Ureter (tissue), 1 donor: ENCODE data around the gene EPB41L4B. TPM values are rescaled to one million over a fixed set of nuclear protein-coding genes. Genes with fewer than 3 reads are reported as not detected.

Source experiments
- DNase-seq: peaks from one replicate; pipeline ENCODE4 v3.0.0-alpha.2; 2020; ENCODE audit warnings: low spot score
- total RNA-seq: library from RNA; stranded (reverse); gene quantifications from one replicate; pipeline ENCODE4 v1.2.4, GENCODE V29; 2023
- donor health status: DM: yes; HTN: yes; CAD: no.

EPB41L4B gene
- total RNA-seq, 1 donor from 2014 or later, result 15.9 TPM

DNA sequence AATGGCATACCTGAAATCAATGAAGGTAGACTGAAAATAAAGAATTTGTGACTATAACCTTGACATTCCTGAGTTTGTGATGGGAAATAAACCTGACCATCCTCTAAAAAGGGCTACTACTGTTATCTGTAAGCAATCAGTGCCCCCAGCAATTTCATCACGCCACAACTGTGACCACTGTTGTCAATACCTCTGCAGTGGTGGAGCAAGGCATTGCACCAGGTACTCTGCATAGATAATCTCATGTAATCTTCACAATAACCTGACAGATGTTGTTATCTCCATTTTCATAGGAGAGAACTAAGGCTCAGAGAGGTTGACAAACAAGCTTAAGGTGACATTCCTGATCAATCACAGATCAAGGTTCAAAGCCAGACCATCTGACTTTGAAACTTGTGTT, 115.3 kb downstream of the EPB41L4B start:
- DNase-seq, result no peak

DNA sequence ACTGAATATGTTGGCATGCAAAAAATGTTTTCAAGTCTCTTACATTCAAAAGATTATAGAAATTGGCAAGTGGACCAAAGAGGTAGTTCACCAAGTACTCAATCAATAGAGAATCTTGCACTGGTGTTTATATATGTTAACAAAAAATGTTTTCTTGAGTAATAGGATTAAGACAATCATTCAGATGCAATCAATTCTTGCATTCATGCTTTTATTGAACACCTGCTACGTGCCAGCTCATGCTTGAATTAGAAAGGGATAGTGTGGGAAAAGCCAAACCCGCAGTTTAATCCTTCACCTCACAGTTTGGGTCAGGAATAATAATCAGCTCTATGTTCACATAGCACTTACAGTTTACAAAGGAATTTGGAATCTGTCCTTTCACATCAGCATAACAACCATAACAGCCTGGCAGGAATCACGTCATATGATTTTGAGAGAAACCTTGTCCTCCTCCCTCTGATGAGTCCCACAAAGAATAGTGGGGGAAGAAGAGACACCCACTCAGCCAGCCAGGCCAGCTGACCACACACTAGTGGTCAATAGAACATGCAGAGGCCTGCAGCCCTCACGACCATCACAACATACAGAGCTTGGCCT, 117.0 kb downstream of the EPB41L4B start:
- no peak for DNase-seq

DNA sequence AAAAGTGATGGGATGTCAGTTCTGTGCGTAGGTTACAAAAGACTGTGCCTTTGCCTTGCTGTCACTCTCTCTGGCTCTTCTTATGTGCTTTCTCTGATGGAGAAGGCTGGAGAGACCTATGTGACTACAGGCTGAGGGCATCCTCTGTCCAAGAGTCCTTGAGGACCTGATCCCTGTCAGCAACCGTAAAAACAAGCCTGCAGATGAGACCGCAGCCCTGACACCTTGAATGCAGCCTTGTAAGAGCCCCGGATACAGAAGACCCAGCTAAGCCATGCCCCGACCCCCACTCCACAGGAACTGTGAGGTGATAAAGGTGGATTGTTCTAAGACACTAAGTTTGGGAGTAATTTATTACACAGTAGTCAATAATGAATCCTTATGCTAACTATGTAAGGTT, 121.2 kb downstream of the EPB41L4B start:
- no peak for DNase-seq

DNA sequence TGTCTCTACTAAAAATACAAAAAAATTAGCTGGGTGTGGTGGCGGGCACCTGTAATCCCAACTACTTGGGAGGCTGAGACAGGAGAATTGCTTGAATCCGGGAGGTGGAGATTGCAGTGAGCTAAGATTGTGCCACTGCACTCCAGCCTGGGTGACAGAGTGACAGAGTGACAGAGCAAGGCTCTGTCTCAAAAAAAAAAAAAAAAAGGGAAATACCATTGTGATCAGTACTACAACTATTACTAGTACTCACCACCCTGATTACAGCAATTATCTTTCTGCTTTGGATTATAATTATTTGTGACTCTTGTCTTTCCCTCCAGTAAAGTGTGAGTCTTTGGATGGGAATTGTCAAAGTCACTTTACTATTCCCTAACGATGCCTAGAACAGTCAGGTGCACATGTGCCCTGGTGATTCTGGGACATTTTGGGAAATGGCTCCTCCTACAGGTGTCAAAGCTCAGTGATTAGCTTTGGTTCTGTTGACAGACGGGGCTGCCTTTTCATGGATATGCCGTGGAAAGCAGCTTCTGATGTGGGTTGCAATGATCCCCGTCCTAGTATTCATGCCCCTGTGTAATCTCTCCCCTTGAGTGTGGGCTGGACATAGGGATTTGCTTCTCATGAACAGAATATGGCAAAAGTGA, 122.0 kb downstream of the EPB41L4B start:
- no peak for DNase-seq

DNA sequence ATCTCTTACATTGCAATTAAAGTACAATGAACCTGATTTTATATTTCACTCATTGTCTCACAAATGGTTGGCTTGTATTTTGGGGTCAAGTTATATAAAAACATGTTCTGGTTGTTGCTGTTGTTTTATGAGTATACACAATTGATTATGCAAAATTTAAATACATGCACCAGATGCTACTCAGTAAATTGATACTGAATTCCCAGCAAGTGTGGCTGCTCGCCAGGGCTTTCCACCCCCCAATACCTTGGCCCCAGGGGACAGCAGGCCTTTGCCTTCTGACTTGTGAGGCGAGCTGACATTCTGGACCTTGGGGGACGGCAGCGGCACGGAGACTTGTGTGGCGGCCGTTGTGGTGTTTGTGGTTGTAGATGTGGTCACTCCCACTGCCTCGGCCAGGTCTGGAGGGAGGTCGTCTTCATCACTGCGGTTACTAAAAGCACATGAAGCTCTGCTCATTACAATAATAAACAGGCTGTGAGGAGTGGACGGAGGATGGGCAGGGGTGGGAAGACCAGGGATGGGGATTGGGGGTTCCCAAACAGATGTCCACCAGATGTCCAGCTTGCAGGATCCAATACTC, 126.8 kb downstream of the EPB41L4B start:
- no peak for DNase-seq

DNA sequence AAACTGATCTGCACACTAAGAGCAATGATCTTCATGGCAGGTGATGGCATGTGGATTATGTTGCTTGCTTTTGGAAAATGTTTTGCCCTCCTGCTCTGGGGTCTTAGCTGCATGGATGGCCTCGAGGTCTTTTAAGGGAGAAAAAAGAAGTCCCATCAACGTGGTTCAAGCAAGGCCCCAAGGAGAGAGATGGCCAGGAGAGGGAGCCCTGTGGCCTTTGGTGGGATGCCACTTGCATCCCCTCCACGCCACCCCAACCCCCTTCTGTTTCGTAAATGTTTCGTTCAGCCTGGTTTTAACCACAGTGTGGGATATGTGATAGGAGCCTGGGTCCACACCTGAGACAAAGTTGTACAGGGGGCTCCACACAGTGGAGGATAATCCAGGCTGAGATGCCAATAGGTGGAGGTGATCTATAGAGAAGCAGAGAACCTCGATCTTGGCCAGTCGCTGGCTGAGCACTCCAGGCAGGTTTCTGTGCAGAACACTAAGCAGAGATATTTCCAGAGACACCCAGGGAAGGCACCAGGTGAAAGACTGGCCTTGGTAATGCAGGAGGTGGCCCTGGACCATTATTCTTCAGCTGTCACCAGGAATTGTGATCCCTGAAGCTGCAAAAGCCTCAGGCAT, 128.0 kb downstream of the EPB41L4B start:
- no peak for DNase-seq

DNA sequence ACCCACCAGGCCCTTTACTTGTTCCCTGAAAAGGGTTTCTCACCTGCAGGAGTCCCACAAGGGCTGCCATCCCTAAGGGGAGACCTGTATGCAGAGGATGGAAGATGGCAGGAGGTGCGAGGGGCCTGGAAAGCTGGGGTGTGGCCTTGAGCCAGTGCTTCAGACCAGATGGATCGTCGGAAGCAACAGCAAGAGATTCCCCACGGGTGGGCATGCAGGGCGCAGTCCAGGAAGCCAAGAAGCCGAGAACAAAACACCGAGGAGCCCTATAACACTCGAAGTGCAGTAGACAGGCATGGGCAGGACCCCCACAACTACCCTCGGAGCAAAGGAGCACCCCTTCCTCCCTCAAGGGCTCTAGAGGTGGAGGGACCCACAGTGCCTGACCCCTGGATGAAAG, 129.1 kb downstream of the EPB41L4B start:
- no peak for DNase-seq

DNA sequence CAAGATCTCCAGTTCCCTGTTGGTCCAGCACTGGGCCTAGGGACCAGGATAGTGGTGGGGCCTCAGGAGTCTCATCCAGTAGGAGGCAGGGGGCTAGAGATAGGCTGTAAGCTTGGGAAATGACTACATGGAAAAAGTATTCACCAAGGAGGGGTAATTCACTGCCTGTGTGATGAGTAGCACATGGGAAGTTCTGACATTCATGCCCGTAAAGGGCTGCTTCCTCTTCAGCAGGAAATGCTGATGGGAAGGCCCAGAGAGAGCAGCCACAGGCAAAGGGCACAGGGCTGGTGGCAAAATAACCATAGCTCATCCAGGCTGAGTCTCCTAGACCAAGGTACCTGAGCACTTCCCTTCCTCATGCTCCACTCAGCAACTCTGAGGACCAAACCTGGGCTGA, 130.7 kb downstream of the EPB41L4B start:
- DNase-seq, result no peak

DNA sequence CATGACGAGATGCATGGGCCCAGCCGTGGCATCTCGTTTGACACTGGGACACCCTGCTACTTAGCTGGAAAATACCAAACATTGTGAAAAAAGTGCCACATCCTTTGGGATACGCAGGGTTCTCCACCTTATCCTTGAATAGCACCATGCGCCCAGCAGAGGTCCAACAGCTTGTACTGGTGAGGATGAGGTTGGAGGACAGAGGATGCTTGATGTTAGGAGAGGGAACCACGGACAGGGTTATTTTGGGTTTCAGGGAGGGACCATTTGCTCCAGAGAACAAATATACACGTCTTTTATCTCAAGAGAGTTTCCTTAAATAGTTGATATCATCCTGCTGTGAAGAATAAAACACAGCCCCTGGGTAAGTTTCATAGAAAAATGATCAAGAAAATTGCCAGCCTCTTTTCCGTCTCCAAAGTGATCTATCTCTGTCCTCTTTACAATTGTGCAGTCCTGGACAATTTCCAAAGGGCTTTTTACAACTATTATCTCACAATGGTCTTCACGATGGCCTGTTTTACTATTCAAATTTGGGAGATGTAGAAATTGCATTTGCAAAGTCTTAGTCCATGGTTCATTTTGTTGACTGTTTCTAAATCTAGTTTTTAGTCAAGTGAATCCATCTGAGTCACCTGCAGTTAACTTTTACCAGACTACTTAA, 133.9 kb downstream of the EPB41L4B start:
- no peak for DNase-seq

DNA sequence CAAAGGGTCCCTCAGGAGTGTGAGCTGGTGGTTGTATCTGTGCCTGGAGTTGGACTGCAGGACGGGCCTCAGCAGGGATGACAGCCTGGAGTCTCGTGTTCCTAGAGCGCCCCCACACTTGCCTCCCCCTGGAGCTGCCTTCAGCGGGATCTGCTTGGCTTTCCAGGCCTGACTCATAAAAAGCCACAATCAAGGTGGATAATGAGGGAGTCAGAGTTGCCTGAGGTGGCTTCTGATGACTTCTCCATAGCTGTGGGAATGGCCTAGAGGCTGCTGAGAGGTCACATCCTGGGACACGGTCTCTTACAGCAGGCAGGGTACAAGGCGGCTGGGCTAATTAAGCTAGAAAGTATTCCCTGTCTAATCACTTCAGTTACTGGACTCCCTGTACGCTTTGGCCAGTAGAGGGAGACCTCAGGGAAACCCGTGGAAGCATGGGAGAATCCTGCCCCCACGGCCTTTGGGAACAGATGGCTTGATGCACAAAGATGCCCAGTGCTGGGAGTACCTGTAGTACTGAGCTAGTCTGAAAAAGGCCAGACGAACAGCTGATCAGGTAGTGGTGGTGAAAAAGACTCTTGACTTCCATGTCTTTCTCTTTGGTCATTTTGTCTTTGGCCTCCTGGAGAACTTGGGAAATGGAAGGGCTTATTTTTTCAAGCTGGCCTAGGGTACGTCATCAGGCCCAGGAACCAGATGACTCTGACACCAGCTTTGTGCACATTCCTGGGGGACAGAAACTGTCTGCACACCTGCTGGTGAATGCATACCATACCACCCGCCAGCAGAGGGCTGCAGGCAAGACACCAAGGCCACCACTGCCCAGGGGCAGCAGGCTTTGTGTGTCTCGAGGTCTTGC, 137.7 kb downstream of the EPB41L4B start:
- no peak for DNase-seq

DNA sequence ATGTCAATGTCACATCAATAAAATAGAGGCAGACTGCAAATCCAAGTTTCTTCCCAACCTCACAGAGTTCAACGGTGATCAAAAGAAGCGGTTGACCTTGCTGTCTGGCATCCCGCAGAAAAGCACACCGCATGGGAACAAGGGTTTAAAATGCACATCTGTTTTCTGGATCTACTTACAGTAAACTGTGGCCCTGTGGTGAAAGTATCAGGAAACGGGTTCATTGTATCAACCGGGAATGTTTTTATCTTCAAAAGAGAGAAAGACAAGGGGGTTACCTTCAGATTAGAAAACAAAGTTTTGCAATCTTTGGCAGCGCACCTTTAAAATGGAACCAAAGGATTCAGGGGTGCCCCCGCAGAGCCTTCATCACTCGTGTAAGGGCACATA, 138.3 kb downstream of the EPB41L4B start:
- DNase-seq, result no peak

DNA sequence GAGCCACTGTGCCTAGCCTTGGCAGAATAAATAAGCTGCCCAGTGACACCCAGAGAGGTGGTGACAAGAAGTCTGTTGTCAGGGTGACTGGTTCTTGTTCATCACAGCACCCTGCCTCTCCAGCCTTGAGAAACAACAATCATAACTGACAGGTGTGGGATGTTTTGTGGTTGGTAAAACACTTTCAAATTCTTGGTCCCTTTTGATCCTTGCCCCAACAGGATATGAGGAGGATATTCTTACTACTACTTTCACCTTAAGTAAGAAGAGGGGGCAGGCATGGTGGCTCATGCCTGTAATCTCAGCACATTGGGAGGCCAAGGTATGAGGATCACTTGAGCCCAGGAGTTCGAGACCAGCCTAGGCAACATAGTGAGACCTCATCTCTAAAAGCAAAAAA, 139.6 kb downstream of the EPB41L4B start:
- no peak for DNase-seq

DNA sequence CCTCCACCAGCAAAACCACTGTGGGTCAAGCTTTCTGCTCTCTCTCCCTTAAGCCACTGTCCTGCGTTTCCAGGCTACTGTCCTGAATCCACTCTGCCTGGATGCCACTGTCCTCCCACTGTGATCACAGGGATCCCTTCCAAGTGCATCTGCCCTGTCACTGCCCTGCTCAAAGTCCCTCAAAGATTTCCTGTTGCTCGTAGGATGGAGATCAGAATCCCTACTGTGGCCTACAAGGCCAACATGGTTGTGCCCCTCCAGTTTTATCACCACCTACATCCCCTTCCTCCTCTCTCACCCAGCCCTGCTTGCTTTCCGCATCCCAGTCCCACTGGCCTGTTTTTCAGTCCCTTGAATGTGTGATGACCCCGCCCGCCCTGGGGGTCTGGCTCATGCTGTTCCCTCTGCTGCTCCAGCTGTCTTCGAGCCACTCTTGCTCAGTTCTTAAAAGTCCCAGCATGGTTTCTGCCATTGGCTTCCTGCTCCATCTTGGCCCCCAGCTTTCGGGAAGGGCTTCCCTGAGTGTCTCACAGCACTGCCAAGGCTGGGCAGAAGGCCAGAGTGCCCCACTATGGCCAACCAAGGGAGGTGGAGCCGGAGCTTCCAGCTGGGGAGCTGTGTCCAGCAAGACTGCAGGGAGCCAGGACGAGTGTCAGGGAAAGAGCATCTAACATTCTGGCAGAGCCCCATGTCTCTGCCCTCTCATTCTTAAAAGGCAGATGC, 140.9 kb downstream of the EPB41L4B start:
- DNase-seq, result no peak

DNA sequence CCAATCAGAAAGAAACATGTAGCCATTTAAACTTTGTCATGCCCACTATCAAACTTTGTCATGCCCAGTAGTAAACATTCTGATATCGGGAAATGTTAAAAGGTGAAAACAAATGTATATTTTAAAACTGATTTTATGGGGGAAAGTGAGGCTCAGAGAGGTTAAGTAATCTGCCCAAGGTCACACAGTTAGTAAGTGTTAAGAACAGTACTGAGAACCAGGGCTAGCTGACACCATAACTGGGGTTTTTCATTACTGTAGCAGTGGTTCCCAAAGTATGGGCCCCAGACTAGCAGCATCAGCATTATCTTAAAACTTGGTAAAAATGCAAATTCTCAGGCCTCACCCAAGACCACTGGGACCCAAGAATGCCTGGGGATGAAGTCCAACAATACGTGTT, 143.9 kb downstream of the EPB41L4B start:
- no peak for DNase-seq

DNA sequence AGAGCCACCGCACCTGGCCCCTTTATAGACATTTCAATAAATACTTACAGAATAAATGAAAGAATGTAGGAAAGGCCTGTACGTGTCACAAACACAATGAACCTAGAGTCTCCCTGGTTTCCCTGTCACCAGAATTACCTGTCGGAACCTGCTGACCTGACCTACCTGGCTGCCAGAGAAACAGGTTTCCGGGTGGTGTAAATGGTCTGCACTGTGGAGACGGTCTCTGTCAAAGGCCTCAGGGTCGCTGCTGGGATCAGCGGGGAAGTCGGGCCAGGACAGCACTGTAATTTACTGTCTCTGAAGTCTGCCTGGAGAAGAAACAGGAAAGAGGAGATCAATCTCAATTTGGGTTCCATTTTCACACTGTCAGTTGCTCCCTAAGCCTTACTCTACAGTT, 144.5 kb downstream of the EPB41L4B start:
- DNase-seq, result peak; percentile 57

DNA sequence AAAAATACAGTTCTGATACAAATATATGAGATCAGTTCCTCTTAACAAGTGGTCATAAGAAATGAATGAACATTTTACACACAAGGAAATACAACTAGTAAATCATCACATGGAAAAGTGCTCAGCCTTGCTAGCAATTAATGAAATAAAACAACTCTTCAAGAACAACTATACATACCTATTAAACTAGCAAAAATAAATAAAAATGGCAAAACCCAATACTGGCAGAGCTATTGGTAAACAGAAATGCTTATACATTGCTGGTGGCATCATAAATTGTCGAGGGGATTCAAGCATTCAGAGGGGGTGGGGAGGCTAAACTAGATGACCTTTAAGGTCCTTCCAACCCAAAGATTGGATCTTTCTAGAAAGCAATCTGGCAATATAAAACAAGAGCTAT, 147.9 kb downstream of the EPB41L4B start:
- no peak for DNase-seq

DNA sequence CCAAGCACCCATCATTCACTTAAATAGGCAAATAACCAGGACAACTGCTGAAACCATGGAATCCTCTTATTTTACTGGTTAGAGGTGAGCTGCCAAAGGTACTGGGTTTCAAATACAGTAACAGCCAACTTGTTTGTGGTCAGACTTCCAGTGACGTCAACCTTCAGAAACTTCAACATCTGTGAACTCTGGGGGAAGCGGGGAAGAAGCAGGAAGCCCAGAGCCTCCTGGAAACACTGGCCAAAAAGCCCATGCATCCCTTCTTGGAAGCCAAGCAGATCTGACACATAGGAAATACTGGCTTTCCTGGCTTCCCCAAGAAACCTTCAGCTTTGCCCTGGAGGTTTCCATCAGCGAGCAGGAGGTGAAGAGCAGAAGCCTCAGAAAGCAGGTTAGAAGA, 148.9 kb downstream of the EPB41L4B start:
- no peak for DNase-seq

DNA sequence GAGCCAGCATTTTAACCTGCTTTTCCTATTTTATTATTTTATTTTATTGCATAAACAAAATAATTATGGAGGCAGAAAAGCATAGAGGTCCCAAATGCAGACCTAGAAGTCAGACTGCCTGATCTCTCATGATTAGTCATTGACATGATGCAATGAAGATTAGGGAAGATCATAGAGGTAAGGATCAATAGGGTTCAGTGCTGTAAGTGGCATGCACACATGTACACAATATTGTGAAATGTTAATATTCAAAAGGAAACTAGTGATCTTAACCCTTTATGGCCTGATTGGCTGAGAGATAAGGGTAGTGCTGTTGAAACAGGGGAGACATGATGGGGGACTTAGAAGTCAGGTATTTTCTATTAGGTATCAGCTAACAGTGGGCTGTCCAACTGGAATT, 152.7 kb downstream of the EPB41L4B start:
- no peak for DNase-seq

DNA sequence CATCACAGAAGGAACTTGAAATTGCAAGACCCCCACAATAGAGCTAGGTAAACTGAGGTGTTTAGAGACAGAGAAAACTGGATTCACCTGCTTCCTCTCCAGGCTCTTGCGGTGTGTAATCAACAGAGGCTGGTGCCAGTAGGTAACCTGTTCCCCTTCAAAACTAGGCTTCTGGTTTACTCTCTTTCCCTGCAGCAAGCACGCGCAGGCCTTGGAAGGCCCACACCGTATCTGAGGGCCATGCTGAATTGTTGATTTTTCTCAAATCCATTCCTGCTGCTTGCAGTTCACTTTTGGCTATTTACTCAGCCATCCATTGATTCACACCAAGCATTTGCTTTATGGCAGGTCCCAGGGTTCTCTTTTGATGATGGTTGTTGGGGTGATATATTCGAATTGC, 153.1 kb downstream of the EPB41L4B start:
- DNase-seq, result no peak

DNA sequence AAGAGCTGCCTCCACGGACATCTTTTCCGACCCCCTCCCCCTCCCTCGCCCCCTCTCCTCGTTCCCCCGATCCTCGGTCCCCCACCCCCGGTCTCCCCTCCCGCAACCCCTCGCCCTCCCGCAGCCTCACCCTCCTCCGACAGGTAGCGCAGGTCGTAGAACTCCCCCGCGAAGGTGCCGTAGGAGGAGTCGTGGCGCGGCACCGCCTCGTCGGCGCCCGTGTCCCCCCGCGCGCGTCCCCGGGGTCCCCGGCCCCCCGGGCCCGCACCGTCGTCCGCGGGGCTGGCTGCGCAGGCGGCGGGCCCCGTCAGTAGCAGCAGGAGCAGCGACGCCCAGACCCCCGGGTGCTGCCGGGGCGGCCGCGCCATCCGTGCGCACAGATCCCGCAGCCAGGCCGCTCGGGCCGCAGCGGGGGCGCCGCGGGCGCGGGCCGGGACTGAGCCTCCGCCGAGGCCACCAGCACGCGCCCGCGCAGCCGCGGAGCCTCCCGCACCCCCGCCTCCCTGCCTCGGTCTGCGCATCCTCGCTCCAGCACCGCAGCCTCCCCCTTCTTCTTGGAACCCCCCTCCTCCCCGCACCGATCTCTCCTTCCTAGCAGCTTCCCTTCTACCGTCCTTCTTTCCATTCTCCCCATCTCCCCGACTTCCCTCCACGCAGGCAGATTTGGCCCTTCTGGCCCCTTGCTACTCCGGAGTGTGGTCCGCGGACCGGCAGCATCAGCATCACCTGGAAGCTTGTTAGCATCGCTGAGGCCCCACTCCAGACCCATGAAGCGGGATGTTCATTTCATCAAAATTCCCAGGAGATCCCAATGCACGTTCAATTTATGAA, 153.9 kb downstream of the EPB41L4B start, which contains the start of gene FRRS1L:
Gene FRRS1L (minus strand): TSS at position 479 of the 831 bp plus-strand sequence. CDS start 111 bp downstream, at position 368.
- DNase-seq, result no peak
